Glutamatergic neuron (in vitro differentiated cells): ENCODE results near the gene PTPN3. TPM values are rescaled to one million over a fixed set of nuclear protein-coding genes. Genes with fewer than 3 reads are reported as not detected.
"Not testable (repeated sequence)": the region's sequence is repeated elsewhere in the genome, so short reads cannot be mapped to it uniquely, and the experiment has no call there.

ENCODE experiments used
- DNase-seq: peaks from one replicate; pipeline ENCODE4 v3.0.0; 2022
- H3K27ac Mint-ChIP-seq: one replicate; pipeline ENCODE4 v1.8.0; 2020; ENCODE audit warnings: mild to moderate bottlenecking, mixed read lengths, inconsistent platforms; ENCODE audit not compliant: unreplicated experiment
- H3K27me3 Mint-ChIP-seq: one replicate; pipeline ENCODE4 v1.8.0; 2020; ENCODE audit warnings: mild to moderate bottlenecking, moderate library complexity, mixed read lengths, inconsistent platforms; ENCODE audit not compliant: unreplicated experiment
- H3K36me3 Mint-ChIP-seq: one replicate; pipeline ENCODE4 v1.8.0; 2020; ENCODE audit warnings: mild to moderate bottlenecking, mixed read lengths, inconsistent platforms; ENCODE audit not compliant: unreplicated experiment
- H3K4me1 Mint-ChIP-seq: one replicate; pipeline ENCODE4 v1.8.0; 2020; ENCODE audit warnings: mild to moderate bottlenecking, low read depth, mixed read lengths, inconsistent platforms; ENCODE audit not compliant: unreplicated experiment
- H3K4me3 Mint-ChIP-seq: one replicate; pipeline ENCODE4 v1.8.0; 2020; ENCODE audit warnings: mild to moderate bottlenecking, mixed read lengths, inconsistent platforms; ENCODE audit not compliant: unreplicated experiment
- H3K9me3 Mint-ChIP-seq: one replicate; pipeline ENCODE4 v1.8.0; 2020; ENCODE audit warnings: mild to moderate bottlenecking, moderate library complexity, mixed read lengths, inconsistent platforms; ENCODE audit not compliant: unreplicated experiment
- total RNA-seq: library from RNA; stranded (reverse); fragmentation: NEBNext Ultra II Directional; extraction: Animal tissue kit (Norgen Biotek cat#: 25700); gene quantifications from one replicate; pipeline ENCODE4 v1.2.1, GENCODE V29; 2021; ENCODE audit not compliant: unreplicated experiment
- TF ChIP-seq, protein P1 (sequence below): fragments of 200-600 bp; sonication (generic); IDR thresholded peaks from one replicate; pipeline ENCODE4 v1.5.0; 2021; ENCODE audit not compliant: partially characterized antibody, unreplicated experiment

Gene PTPN3
- total RNA-seq, 1 donor from 2014 or later: 1.6 TPM

- Mint-ChIP-seq H3K27me3 (peaks cover 2% of the 10 kb centered on the region), H3K4me1 (no peaks in the 10 kb centered on the region), H3K27ac (no peak overlapping the region), H3K9me3 (peaks cover 1% of the 10 kb centered on the region), H3K36me3 (no peaks in the 10 kb centered on the region), H3K4me3 (no peak overlapping the region)
- TF ChIP-seq, protein P1, sequence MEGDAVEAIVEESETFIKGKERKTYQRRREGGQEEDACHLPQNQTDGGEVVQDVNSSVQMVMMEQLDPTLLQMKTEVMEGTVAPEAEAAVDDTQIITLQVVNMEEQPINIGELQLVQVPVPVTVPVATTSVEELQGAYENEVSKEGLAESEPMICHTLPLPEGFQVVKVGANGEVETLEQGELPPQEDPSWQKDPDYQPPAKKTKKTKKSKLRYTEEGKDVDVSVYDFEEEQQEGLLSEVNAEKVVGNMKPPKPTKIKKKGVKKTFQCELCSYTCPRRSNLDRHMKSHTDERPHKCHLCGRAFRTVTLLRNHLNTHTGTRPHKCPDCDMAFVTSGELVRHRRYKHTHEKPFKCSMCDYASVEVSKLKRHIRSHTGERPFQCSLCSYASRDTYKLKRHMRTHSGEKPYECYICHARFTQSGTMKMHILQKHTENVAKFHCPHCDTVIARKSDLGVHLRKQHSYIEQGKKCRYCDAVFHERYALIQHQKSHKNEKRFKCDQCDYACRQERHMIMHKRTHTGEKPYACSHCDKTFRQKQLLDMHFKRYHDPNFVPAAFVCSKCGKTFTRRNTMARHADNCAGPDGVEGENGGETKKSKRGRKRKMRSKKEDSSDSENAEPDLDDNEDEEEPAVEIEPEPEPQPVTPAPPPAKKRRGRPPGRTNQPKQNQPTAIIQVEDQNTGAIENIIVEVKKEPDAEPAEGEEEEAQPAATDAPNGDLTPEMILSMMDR: no peak
- DNase-seq: no peak
Measured at GRCh38 chr9:109342878-109343277, 155.2 kb downstream of the PTPN3 start.

DNA sequence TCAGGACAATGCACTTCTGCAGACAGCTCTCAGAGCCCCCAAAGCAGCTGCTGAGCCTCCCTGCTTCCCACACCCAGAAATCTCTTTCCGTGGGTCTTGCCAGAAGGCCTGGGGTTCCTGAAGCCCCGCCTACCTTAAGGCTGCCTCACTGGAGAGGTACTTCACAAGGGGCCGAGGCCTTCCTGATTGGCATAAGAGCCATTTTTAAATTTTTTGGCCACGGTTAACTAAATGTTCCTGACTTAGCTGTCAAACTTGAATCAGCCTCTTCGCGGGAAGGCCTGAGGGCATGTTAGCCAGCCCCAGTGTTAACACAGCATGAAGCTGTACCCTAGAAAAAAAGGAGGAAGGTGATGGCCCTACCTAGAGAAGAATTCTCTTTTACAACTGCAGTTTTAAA lies 156.5 kb downstream of the PTPN3 start:
- TF ChIP-seq, protein P1: no peak
- H3K4me3 Mint-ChIP-seq: no peak overlapping the region
- peaks cover 2% of the 10 kb centered on the region for H3K27me3 Mint-ChIP-seq
- H3K9me3 Mint-ChIP-seq: peaks cover under 1% of the 10 kb centered on the region
- H3K27ac Mint-ChIP-seq: no peak overlapping the region
- no peak for DNase-seq
- no peaks in the 10 kb centered on the region for H3K4me1 Mint-ChIP-seq
- no peaks in the 10 kb centered on the region for H3K36me3 Mint-ChIP-seq

DNA sequence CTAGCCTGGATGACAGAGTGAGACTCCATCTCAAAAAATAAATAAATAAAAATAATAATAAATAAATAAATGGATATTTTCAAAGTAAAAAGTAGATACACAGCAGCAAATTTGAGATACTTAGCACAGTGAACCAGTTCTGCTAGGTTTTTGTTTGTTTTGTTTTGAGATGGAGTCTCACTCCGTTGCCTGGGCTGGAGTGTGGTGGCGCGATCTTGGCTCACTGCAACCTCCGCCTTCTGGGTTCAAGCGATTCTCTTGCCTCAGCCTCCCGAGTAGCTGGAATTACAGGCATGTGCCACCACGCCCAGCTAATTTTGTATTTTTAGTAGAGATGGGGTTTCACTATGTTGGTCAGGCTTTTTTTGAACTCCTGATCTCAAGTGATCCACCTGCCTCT lies 157.1 kb downstream of the PTPN3 start:
- not testable (repeated sequence) for H3K27ac Mint-ChIP-seq, H3K27me3 Mint-ChIP-seq, DNase-seq, H3K36me3 Mint-ChIP-seq, H3K9me3 Mint-ChIP-seq, H3K4me3 Mint-ChIP-seq, H3K4me1 Mint-ChIP-seq

- Mint-ChIP-seq H3K4me3 (no peak overlapping the region), H3K4me1 (no peaks in the 10 kb centered on the region), H3K36me3 (no peaks in the 10 kb centered on the region), H3K27ac (no peak overlapping the region), H3K27me3 (no peaks in the 10 kb centered on the region), H3K9me3 (no peaks in the 10 kb centered on the region)
- DNase-seq: no peak
- TF ChIP-seq, protein P1: no peak
Measured at GRCh38 chr9:109336409-109336808, 161.7 kb downstream of the PTPN3 start.

DNA sequence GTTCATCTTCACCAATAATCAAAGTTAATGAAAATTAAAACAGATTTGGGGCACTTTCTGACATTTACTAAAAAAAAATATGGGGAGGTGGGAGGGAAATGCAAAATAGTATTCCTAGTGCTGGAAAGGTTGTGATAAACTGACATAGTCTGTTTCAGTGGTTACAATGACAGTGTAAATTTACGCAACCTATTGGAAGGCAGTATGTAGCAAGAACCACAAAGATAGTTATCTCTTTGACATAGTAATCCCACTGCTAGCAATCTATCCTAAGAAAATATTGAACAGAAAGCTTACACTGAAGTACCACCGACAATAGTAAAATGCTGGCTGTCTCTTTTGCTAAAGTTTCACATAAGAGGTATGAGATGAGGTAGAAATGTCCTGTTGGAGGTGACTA lies 162.2 kb downstream of the PTPN3 start:
- Mint-ChIP-seq H3K27me3 (no peaks in the 10 kb centered on the region), H3K27ac (no peak overlapping the region), H3K9me3 (no peaks in the 10 kb centered on the region), H3K36me3 (no peaks in the 10 kb centered on the region), H3K4me3 (no peak overlapping the region), H3K4me1 (no peaks in the 10 kb centered on the region)
- no peak for DNase-seq
- TF ChIP-seq, protein P1: no peak

- no peak overlapping the region for H3K27ac Mint-ChIP-seq
- TF ChIP-seq, protein P1: no peak
- DNase-seq: no peak
- H3K9me3 Mint-ChIP-seq: no peaks in the 10 kb centered on the region
- no peak overlapping the region for H3K4me3 Mint-ChIP-seq
- H3K4me1 Mint-ChIP-seq: no peaks in the 10 kb centered on the region
- H3K36me3 Mint-ChIP-seq: no peaks in the 10 kb centered on the region
- H3K27me3 Mint-ChIP-seq: peaks cover 2% of the 10 kb centered on the region
Measured at GRCh38 chr9:109335121-109335520, 163.0 kb downstream of the PTPN3 start.
